IMR-90 (cell line): Measurements from ENCODE around the gene PPP1R3E. TPM values are rescaled to one million over a fixed set of nuclear protein-coding genes. Genes with fewer than 3 reads are reported as not detected.

Experiments
- ATAC-seq: fragments of 200-7000 bp; cut with Tn5 transposase; 2 replicates; pipeline ENCODE4 v1.9.1; 2020; ENCODE audit warnings: low read depth, mild to moderate bottlenecking, moderate library complexity
- BruUV-seq: library from RNA; stranded (reverse); fragments of 400-500 nt; replicated peaks from 2 replicates; lab custom pipeline; 2021; lab: Mats Ljungman, UMichigan
- CTCF ChIA-PET: fragments of 300-600 bp; formaldehyde crosslinking; extraction: SDS; loops from one replicate; lab custom pipeline; 2021; ENCODE audit warnings: antibody characterized with exemption; lab: Yijun Ruan, JAX
- POLR2A ChIA-PET: fragments of 300-600 bp; sonication (Branson Sonifier 250); formaldehyde crosslinking; loops from one replicate; lab custom pipeline; 2022; ENCODE audit warnings: antibody characterized with exemption; ENCODE audit not compliant: unreplicated experiment; lab: Charles Lee
- DNase-seq: peaks from one replicate; pipeline ENCODE4 v3.0.0; 2013
- H2AFZ ChIP-seq: replicated peaks from 2 replicates; pipeline ENCODE3; 2013; ENCODE audit warnings: low read length, mild to moderate bottlenecking; ENCODE audit not compliant: poor library complexity
- H2AK5ac ChIP-seq: 2 replicates; pipeline ENCODE4 v1.6.1; 2013; ENCODE audit warnings: low read depth, low read length, inconsistent platforms
- H2AK9ac ChIP-seq: replicated peaks from 2 replicates; pipeline ENCODE3; 2013; ENCODE audit warnings: mild to moderate bottlenecking, low read depth, low read length, moderate library complexity; ENCODE audit not compliant: poor library complexity
- H2BK120ac ChIP-seq: 2 replicates; pipeline ENCODE4 v1.6.1; 2013; ENCODE audit warnings: low read depth, low read length, inconsistent platforms
- H2BK15ac ChIP-seq: 3 replicates; pipeline ENCODE4 v1.6.1; 2013; ENCODE audit warnings: low read depth, low read length, inconsistent platforms
- H2BK20ac ChIP-seq: 2 replicates; pipeline ENCODE4 v1.6.1; 2013; ENCODE audit warnings: low read depth, mild to moderate bottlenecking, inconsistent platforms, low read length, moderate library complexity
- H2BK5ac ChIP-seq: 2 replicates; pipeline ENCODE4 v1.6.1; 2013; ENCODE audit warnings: mild to moderate bottlenecking, low read depth, low read length, inconsistent platforms; ENCODE audit not compliant: poor library complexity, severe bottlenecking
- H3K14ac ChIP-seq: replicated peaks from 2 replicates; pipeline ENCODE4 v1.6.1; 2013; ENCODE audit warnings: low read depth, low read length, inconsistent platforms
- H3K18ac ChIP-seq: 2 replicates; pipeline ENCODE4 v1.6.1; 2013; ENCODE audit warnings: low read depth, low read length, control low read depth
- H3K23ac ChIP-seq: 2 replicates; pipeline ENCODE4 v1.6.1; 2013; ENCODE audit warnings: low read depth, low read length, inconsistent platforms
- H3K27ac ChIP-seq: 2 replicates; pipeline ENCODE4 v1.5.1; 2013; ENCODE audit warnings: mild to moderate bottlenecking, control low read depth, low read length; ENCODE audit not compliant: insufficient read depth
- H3K27me3 ChIP-seq: 2 replicates; pipeline ENCODE4 v1.6.1; 2013; ENCODE audit warnings: low read length; ENCODE audit not compliant: control insufficient read depth, insufficient read depth
- H3K36me3 ChIP-seq: 2 replicates; pipeline ENCODE4 v1.6.1; 2013; ENCODE audit warnings: low read length, mixed read lengths; ENCODE audit not compliant: control insufficient read depth, insufficient read depth
- H3K4ac ChIP-seq: 2 replicates; pipeline ENCODE4 v1.6.1; 2013; ENCODE audit warnings: low read depth, low read length, inconsistent platforms
- H3K4me1 ChIP-seq: 2 replicates; pipeline ENCODE4 v1.6.1; 2013; ENCODE audit warnings: low read length, mixed read lengths; ENCODE audit not compliant: control insufficient read depth, insufficient read depth
- H3K4me2 ChIP-seq: 2 replicates; pipeline ENCODE4 v1.6.1; 2013; ENCODE audit warnings: low read depth, mild to moderate bottlenecking, control low read depth, low read length, moderate library complexity
- H3K4me3 ChIP-seq: 2 replicates; pipeline ENCODE4 v1.5.1; 2013; ENCODE audit warnings: low read depth, mild to moderate bottlenecking, control low read depth, low read length, moderate library complexity; ENCODE audit not compliant: insufficient read depth
- H3K56ac ChIP-seq: 2 replicates; pipeline ENCODE4 v1.6.1; 2013; ENCODE audit warnings: low read length, inconsistent platforms; ENCODE audit not compliant: insufficient read depth; ENCODE audit errors: extremely low read depth
- H3K79me1 ChIP-seq, 2 experiments: 2 replicates each; pipeline ENCODE4 v1.6.1; 2013; ENCODE audit warnings: low read length in 2 of 2, inconsistent platforms in 1 of 2, low read depth in 1 of 2
- H3K9ac ChIP-seq: 2 replicates; pipeline ENCODE4 v1.6.1; 2013; ENCODE audit warnings: low read depth, low read length, control low read depth
- H3K9me1 ChIP-seq: 2 replicates; pipeline ENCODE4 v1.6.1; 2013; ENCODE audit warnings: low read length, inconsistent platforms; ENCODE audit not compliant: insufficient read depth
- H3K9me3 ChIP-seq: 2 replicates; pipeline ENCODE4 v1.6.1; 2013; ENCODE audit warnings: low read length; ENCODE audit not compliant: control insufficient read depth, insufficient read depth
- H4K20me1 ChIP-seq: 2 replicates; pipeline ENCODE4 v1.6.1; 2013; ENCODE audit warnings: low read length, inconsistent platforms; ENCODE audit not compliant: insufficient read depth
- H4K5ac ChIP-seq: 2 replicates; pipeline ENCODE4 v1.6.1; 2013; ENCODE audit warnings: mild to moderate bottlenecking, low read depth, low read length, control low read depth
- H4K8ac ChIP-seq, 2 experiments: 2 replicates each; pipeline ENCODE4 v1.6.1; 2013; ENCODE audit warnings: low read depth in 2 of 2, low read length in 2 of 2, control low read depth in 1 of 2, inconsistent platforms in 1 of 2
- H4K91ac ChIP-seq: 2 replicates; pipeline ENCODE4 v1.6.1; 2013; ENCODE audit warnings: low read depth, low read length, inconsistent platforms; ENCODE audit not compliant: insufficient read depth
- RAD21 ChIP-seq: IDR thresholded peaks from 2 replicates; pipeline ENCODE4 v1.6.1; 2012; ENCODE audit warnings: low read length, improper control_type of control experiment
- WGBS, 2 experiments: methylation state at CpG; one replicate each; pipeline versions ENCODE4 v1.1.5 to v1.1.7; 2013; ENCODE audit warnings: missing lambda C conversion rate in 2 of 2; ENCODE audit not compliant: insufficient read length in 1 of 2; ENCODE audit errors: extremely low coverage in 2 of 2; 5-methylcytosine and 5-hydroxymethylcytosine counted together
- dilution Hi-C: fragments of 300-500 bp; cut with HindIII; formaldehyde crosslinking; loops from one replicate; pipeline ENCODE4 v1.14.3; 2018; ENCODE audit warnings: low sequenced_read_pairs; ENCODE audit not compliant: unreplicated experiment
- in situ Hi-C: fragments of 300-500 bp; cut with MboI; formaldehyde crosslinking; loops from 3 replicates; pipeline ENCODE4 v1.14.3; 2019; ENCODE audit warnings: low sequenced_read_pairs, inconsistent platforms, mixed read lengths
- intact Hi-C: fragments of 100-400 bp; cut with micrococcal nuclease; formaldehyde crosslinking; loops from 2 replicates; pipeline ENCODE4 v1.10.0; 2022
- polyA plus RNA-seq, 3 experiments: library from polyadenylated mRNA; depleted of rRNA; stranded (reverse); fragments of >200 nt; gene quantifications; 2 replicates each; pipeline ENCODE4 v1.2.3, GENCODE V29; 2012; ENCODE audit warnings: low replicate concordance in 1 of 3
- total RNA-seq: library from RNA; depleted of rRNA; stranded (reverse); fragments of >200 nt; gene quantifications from 2 replicates; pipeline ENCODE4 v1.2.3, GENCODE V29; 2012

Gene PPP1R3E
- total and polyA plus RNA-seq, 2 of the 4 experiments (the other 2 are of a cell fraction) = 1.3 to 3.5 TPM

DNA sequence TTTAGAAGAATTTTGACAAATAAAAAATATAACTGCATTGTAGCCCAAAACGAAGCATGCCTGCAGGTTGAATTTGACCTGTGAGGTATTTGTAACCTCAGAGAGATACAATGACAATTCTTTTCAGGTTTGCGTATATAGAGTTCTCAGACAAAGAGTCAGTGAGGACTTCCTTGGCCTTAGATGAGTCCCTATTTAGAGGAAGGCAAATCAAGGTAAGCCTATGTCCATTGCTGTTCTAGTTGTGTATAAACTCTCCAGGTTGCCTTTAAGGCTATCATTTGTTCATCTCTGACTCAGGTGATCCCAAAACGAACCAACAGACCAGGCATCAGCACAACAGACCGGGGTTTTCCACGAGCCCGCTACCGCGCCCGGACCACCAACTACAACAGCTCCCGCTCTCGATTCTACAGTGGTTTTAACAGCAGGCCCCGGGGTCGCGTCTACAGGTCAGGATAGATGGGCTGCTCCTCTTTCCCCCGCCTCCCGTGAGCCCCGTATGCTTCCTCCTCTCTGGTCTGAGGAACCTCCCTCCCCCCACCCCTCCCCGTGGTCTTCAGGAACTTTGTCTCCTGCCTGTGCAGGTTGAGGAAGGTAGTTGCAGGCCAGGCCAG, 21.3 kb upstream of the PPP1R3E start:
- BruUV-seq = no TSS peak
- no peak overlapping the region for H3K56ac ChIP-seq
- in situ Hi-C loops = loop anchor here (10.0 to 25.0 kb wide), 5 partner anchors 51 to 1113 kb away; partner anchors contain the start of genes CBLN3, CMTM5, EMC9 and FITM1
- H3K36me3 ChIP-seq = peaks cover 27% of the 10 kb centered on the region
- no peaks in the 10 kb centered on the region for H3K9me3 ChIP-seq
- H2AFZ ChIP-seq = no peak overlapping the region
- H3K4me2 ChIP-seq = no peak overlapping the region
- H4K8ac ChIP-seq = no peak overlapping the region
- 98% methylated on average over 9 of the region's 18 CpGs; no CpG with 5 or more reads in 1 of the 2 experiments for WGBS, 2 experiments
- H4K91ac ChIP-seq = no peak overlapping the region
- H2BK5ac ChIP-seq = no peak overlapping the region
- H3K79me1 ChIP-seq = peaks cover 18 to 39% of the 10 kb centered on the region in 2 experiments
- H3K4me1 ChIP-seq = peaks cover 6% of the 10 kb centered on the region; the same call in 1 of the 2 replicates
- DNase-seq (no peak), ATAC-seq (no peak)
- no peak overlapping the region for H3K23ac ChIP-seq
- H2BK20ac ChIP-seq = no peak overlapping the region
- no peaks in the 10 kb centered on the region for H3K27me3 ChIP-seq
- no peaks in the 10 kb centered on the region for H3K9me1 ChIP-seq
- H2AK5ac ChIP-seq = no peak overlapping the region
- no peak overlapping the region for H3K18ac ChIP-seq
- H3K14ac ChIP-seq = no peak overlapping the region
- no peak overlapping the region for H2AK9ac ChIP-seq
- ChIA-PET CTCF (interaction anchor here (0.9 kb wide), 1 partner anchor 140 kb away, joined by 6 read pairs; no protein-coding TSS in a partner anchor), POLR2A (no interaction called here)
- no peak overlapping the region for H4K5ac ChIP-seq
- no peak for TF ChIP-seq RAD21
- intact Hi-C loops = no loop called here
- peaks cover 16% of the 10 kb centered on the region; the same call in 1 of the 2 replicates for H4K20me1 ChIP-seq
- no peak overlapping the region for H3K27ac ChIP-seq
- no peak overlapping the region for H3K4me3 ChIP-seq
- H3K4ac ChIP-seq = no peak overlapping the region
- H2BK120ac ChIP-seq = no peak overlapping the region
- dilution Hi-C loops = no loop called here
- no peak overlapping the region for H3K9ac ChIP-seq
- H2BK15ac ChIP-seq = no peak overlapping the region
